Endothelial cell (in vitro differentiated cells): ENCODE data around the gene PACS1. TPM values are rescaled to one million over a fixed set of nuclear protein-coding genes. Genes with fewer than 3 reads are reported as not detected.

ENCODE experiments used
- DNase-seq: peaks from one replicate; pipeline ENCODE4 v3.0.0; 2021; ENCODE audit warnings: low spot score
- H3K27ac Mint-ChIP-seq: one replicate; pipeline ENCODE4 v1.8.0; 2021; ENCODE audit warnings: mixed read lengths, inconsistent platforms; ENCODE audit not compliant: unreplicated experiment
- H3K27me3 Mint-ChIP-seq: one replicate; pipeline ENCODE4 v1.8.0; 2021; ENCODE audit warnings: mild to moderate bottlenecking, moderate library complexity, mixed read lengths, inconsistent platforms; ENCODE audit not compliant: unreplicated experiment
- H3K36me3 Mint-ChIP-seq: one replicate; pipeline ENCODE4 v1.8.0; 2021; ENCODE audit warnings: mild to moderate bottlenecking, low read depth, mixed read lengths, inconsistent platforms; ENCODE audit not compliant: unreplicated experiment
- H3K4me1 Mint-ChIP-seq: one replicate; pipeline ENCODE4 v1.8.0; 2021; ENCODE audit warnings: mild to moderate bottlenecking, mixed read lengths, inconsistent platforms; ENCODE audit not compliant: unreplicated experiment
- H3K4me3 Mint-ChIP-seq: one replicate; pipeline ENCODE4 v1.8.0; 2021; ENCODE audit warnings: mild to moderate bottlenecking, mixed read lengths, inconsistent platforms; ENCODE audit not compliant: unreplicated experiment
- H3K9me3 Mint-ChIP-seq: one replicate; pipeline ENCODE4 v1.8.0; 2021; ENCODE audit warnings: mixed read lengths, inconsistent platforms; ENCODE audit not compliant: unreplicated experiment
- CTCF ChIP-seq: fragments of 200-600 bp; sonication (generic); IDR thresholded peaks from one replicate; pipeline ENCODE4 v1.5.0; 2021; ENCODE audit warnings: antibody characterized with exemption; ENCODE audit not compliant: unreplicated experiment
- total RNA-seq: library from RNA; stranded (reverse); fragmentation: NEBNext Ultra II Directional; extraction: Animal tissue kit (Norgen Biotek cat#: 25700); gene quantifications from one replicate; pipeline ENCODE4 v1.2.1, GENCODE V29; 2021; ENCODE audit not compliant: unreplicated experiment

Gene PACS1
- total RNA-seq, 1 donor from 2014 or later, result 114 TPM

GRCh38 chr11:66278363-66279091 is 208.5 kb downstream of the PACS1 start:
- no peak overlapping the region for H3K27ac Mint-ChIP-seq
- no peaks in the 10 kb centered on the region for H3K9me3 Mint-ChIP-seq
- TF ChIP-seq CTCF, result no peak
- H3K4me3 Mint-ChIP-seq, result no peak overlapping the region
- peaks cover 17% of the 10 kb centered on the region for H3K36me3 Mint-ChIP-seq
- peaks cover 11% of the 10 kb centered on the region for H3K4me1 Mint-ChIP-seq
- H3K27me3 Mint-ChIP-seq, result peaks cover 24% of the 10 kb centered on the region
- no peak for DNase-seq

- Mint-ChIP-seq H3K27ac (peak overlapping the region; percentile 75), H3K4me1 (peaks cover 11% of the 10 kb centered on the region), H3K36me3 (peaks cover 11% of the 10 kb centered on the region), H3K4me3 (peak overlapping the region; percentile 35), H3K9me3 (no peaks in the 10 kb centered on the region), H3K27me3 (peaks cover 21% of the 10 kb centered on the region)
- TF ChIP-seq CTCF, result no peak
- no peak for DNase-seq
Observed at GRCh38 chr11:66279092-66279734, 209.1 kb downstream of the PACS1 start.

- H3K36me3 Mint-ChIP-seq, result peaks cover 8% of the 10 kb centered on the region
- no peaks in the 10 kb centered on the region for H3K9me3 Mint-ChIP-seq
- peaks cover 19% of the 10 kb centered on the region for H3K27me3 Mint-ChIP-seq
- H3K4me3 Mint-ChIP-seq, result no peak overlapping the region
- TF ChIP-seq CTCF, result no peak
- peaks cover 11% of the 10 kb centered on the region for H3K4me1 Mint-ChIP-seq
- no peak for DNase-seq
- H3K27ac Mint-ChIP-seq, result no peak overlapping the region
Observed at GRCh38 chr11:66280428-66280827, 210.4 kb downstream of the PACS1 start.

- H3K36me3 Mint-ChIP-seq, result peaks cover 8% of the 10 kb centered on the region
- H3K27ac Mint-ChIP-seq, result peak overlapping the region; percentile 93
- H3K4me1 Mint-ChIP-seq, result peaks cover 11% of the 10 kb centered on the region
- no peaks in the 10 kb centered on the region for H3K9me3 Mint-ChIP-seq
- no peak for TF ChIP-seq CTCF
- peak overlapping the region; percentile 56 for H3K4me3 Mint-ChIP-seq
- H3K27me3 Mint-ChIP-seq, result peaks cover 17% of the 10 kb centered on the region
- DNase-seq, result no peak
Observed at GRCh38 chr11:66281001-66281400, 210.9 kb downstream of the PACS1 start.

GRCh38 chr11:66281776-66282467 is 211.8 kb downstream of the PACS1 start:
- H3K27me3 Mint-ChIP-seq, result peaks cover 19% of the 10 kb centered on the region

More at GRCh38 chr11:66281776-66282467, 211.8 kb downstream of the PACS1 start:
- peak overlapping the region; percentile 93 for H3K27ac Mint-ChIP-seq
- H3K36me3 Mint-ChIP-seq, result peaks cover 8% of the 10 kb centered on the region
- peaks cover 11% of the 10 kb centered on the region for H3K4me1 Mint-ChIP-seq
- no peak for DNase-seq
- no peak for TF ChIP-seq CTCF
- H3K4me3 Mint-ChIP-seq, result no peak overlapping the region
- no peaks in the 10 kb centered on the region for H3K9me3 Mint-ChIP-seq
